HepG2 (cell line): ENCODE measurements around the gene DSN1. TPM values are rescaled to one million over a fixed set of nuclear protein-coding genes. Genes with fewer than 3 reads are reported as not detected.

ENCODE experiments used
- AHR ChIP-seq: IDR thresholded peaks from 2 replicates; pipeline ENCODE4 v1.6.1; 2018; ENCODE audit warnings: missing genetic modification reagents, missing compliant biosample characterization
- ARNT2 ChIP-seq: sonication (generic); formaldehyde crosslinking; IDR thresholded peaks from 2 replicates; pipeline ENCODE4 v1.8.0; 2022; ENCODE audit warnings: mild to moderate bottlenecking, low read depth, missing genetic modification reagents, moderate library complexity
- EZH2 ChIP-seq: conservative IDR thresholded peaks from 2 replicates; pipeline ENCODE4 v1.6.1; 2012; ENCODE audit warnings: mild to moderate bottlenecking, low read depth, low read length, moderate library complexity
- HNRNPLL ChIP-seq: fragments of 200-400 bp; formaldehyde crosslinking; IDR thresholded peaks from 2 replicates; pipeline ENCODE4 v1.6.1; 2017; ENCODE audit warnings: mild to moderate bottlenecking, low read depth, low read length; ENCODE audit not compliant: poor library complexity, severe bottlenecking
- KDM5A ChIP-seq: fragments of 200-600 bp; sonication (generic); IDR thresholded peaks from 2 replicates; pipeline ENCODE4 v1.7.0; 2018; ENCODE audit warnings: antibody characterized with exemption, mild to moderate bottlenecking, low read length, borderline replicate concordance
- KLF15 ChIP-seq: sonication (generic); formaldehyde crosslinking; IDR thresholded peaks from 2 replicates; pipeline ENCODE4 v1.8.1; 2023; ENCODE audit warnings: borderline replicate concordance, mild to moderate bottlenecking, inconsistent platforms, missing genetic modification reagents, mixed read lengths
- NCOA1 ChIP-seq: sonication (generic); formaldehyde crosslinking; IDR thresholded peaks from 2 replicates; pipeline ENCODE4 v1.9.0; 2021; ENCODE audit warnings: missing genetic modification reagents
- PLSCR1 ChIP-seq: sonication (generic); formaldehyde crosslinking; IDR thresholded peaks from 2 replicates; pipeline ENCODE4 v1.5.0; 2020; ENCODE audit warnings: missing genetic modification reagents, mild to moderate bottlenecking, borderline replicate concordance
- ZBTB49 ChIP-seq: sonication (generic); formaldehyde crosslinking; IDR thresholded peaks from 2 replicates; pipeline ENCODE4 v1.4.0; 2020; ENCODE audit warnings: missing genetic modification reagents, borderline replicate concordance
- ZNF44 ChIP-seq: sonication (generic); formaldehyde crosslinking; IDR thresholded peaks from 2 replicates; pipeline ENCODE4 v1.5.1; 2020; ENCODE audit warnings: mild to moderate bottlenecking, missing genetic modification reagents
- ZNF557 ChIP-seq: sonication (generic); formaldehyde crosslinking; IDR thresholded peaks from 2 replicates; pipeline ENCODE4 v1.4.0; 2020; ENCODE audit warnings: missing genetic modification reagents
- ZNF670 ChIP-seq: sonication (generic); formaldehyde crosslinking; IDR thresholded peaks from 2 replicates; pipeline ENCODE4 v1.8.0; 2022; ENCODE audit warnings: mild to moderate bottlenecking, missing genetic modification reagents, borderline replicate concordance
- polyA plus RNA-seq, 8 experiments: library from polyadenylated mRNA; depleted of rRNA in 3 of 8; stranded (reverse) in 7 of 8; unstranded in 1 of 8; fragments of >200 nt; fragmentation: Illumina TruSeq in 4 of 8; extraction: Trizol in 4 of 8; gene quantifications; 2 replicates each; pipeline versions ENCODE4 v1.2.1 to v1.2.3, GENCODE V29; 2011 to 2016; ENCODE audit warnings: low read depth in 4 of 8, missing spikeins in 1 of 8, mixed read lengths in 1 of 8; ENCODE audit not compliant: insufficient read depth in 1 of 8
- total RNA-seq, 5 experiments: library from RNA; depleted of rRNA; stranded (reverse); fragments of >200 nt; fragmentation: Illumina TruSeq; extraction: Trizol; gene quantifications; 2 replicates each; pipeline ENCODE4 v1.2.3, GENCODE V29; 2016; ENCODE audit warnings: low read depth in 1 of 5
- TF ChIP-seq, protein P1 (sequence below): sonication (generic); formaldehyde crosslinking; IDR thresholded peaks from 2 replicates; pipeline ENCODE4 v1.5.0; 2020; ENCODE audit warnings: missing genetic modification reagents
- TF ChIP-seq, protein P2 (sequence below): sonication (generic); formaldehyde crosslinking; IDR thresholded peaks from 2 replicates; pipeline ENCODE4 v1.5.1; 2020; ENCODE audit warnings: missing genetic modification reagents, mild to moderate bottlenecking, borderline replicate concordance
- TF ChIP-seq, protein P3 (sequence below), 2 experiments: IDR thresholded peaks; 2 replicates each; pipeline ENCODE4 v1.6.1; 2011 to 2012; ENCODE audit warnings: low read length in 2 of 2, borderline replicate concordance in 1 of 2, low read depth in 1 of 2, mild to moderate bottlenecking in 1 of 2, moderate library complexity in 1 of 2

Gene DSN1
- total and polyA plus RNA-seq, 2 of the 13 experiments (the other 11 are each of a cell fraction or from before 2014, with no cell fraction given): 18.7 to 53.7 TPM

- TF ChIP-seq ARNT2 (peak; percentile 94), NCOA1 (CRISPR knock-in tag) (peak; percentile 51), KDM5A (peak; percentile 86; the same call in 1 of the 2 replicates), ZNF670 (CRISPR knock-in tag) (peak; percentile 83; the same call in 1 of the 2 replicates), KLF15 (no peak; the same call in 1 of the 2 replicates), PLSCR1 (CRISPR knock-in tag) (no peak), ZNF557 (CRISPR knock-in tag) (peak; percentile 76), HNRNPLL (peak; percentile 91), ZNF44 (CRISPR knock-in tag) (no peak; the same call in 1 of the 2 replicates), ZBTB49 (0 out of 2 replicates have a peak, but pooled peaks have one; percentile 56), AHR (CRISPR knock-in tag) (peak; percentile 89; the same call in 1 of the 2 replicates), EZH2 (no peak)
- TF ChIP-seq, protein P1, sequence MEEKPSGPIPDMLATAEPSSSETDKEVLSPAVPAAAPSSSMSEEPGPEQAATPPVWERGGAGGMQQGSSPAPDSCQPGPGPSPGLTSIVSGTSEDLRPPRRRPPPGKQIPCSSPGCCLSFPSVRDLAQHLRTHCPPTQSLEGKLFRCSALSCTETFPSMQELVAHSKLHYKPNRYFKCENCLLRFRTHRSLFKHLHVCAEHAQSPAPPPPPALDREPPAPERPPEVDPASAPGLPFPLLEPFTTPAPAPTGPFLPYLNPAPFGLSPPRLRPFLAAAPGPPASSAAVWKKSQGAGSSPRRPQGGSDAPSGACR (CRISPR knock-in tag): peak; percentile 91
- TF ChIP-seq, protein P2, sequence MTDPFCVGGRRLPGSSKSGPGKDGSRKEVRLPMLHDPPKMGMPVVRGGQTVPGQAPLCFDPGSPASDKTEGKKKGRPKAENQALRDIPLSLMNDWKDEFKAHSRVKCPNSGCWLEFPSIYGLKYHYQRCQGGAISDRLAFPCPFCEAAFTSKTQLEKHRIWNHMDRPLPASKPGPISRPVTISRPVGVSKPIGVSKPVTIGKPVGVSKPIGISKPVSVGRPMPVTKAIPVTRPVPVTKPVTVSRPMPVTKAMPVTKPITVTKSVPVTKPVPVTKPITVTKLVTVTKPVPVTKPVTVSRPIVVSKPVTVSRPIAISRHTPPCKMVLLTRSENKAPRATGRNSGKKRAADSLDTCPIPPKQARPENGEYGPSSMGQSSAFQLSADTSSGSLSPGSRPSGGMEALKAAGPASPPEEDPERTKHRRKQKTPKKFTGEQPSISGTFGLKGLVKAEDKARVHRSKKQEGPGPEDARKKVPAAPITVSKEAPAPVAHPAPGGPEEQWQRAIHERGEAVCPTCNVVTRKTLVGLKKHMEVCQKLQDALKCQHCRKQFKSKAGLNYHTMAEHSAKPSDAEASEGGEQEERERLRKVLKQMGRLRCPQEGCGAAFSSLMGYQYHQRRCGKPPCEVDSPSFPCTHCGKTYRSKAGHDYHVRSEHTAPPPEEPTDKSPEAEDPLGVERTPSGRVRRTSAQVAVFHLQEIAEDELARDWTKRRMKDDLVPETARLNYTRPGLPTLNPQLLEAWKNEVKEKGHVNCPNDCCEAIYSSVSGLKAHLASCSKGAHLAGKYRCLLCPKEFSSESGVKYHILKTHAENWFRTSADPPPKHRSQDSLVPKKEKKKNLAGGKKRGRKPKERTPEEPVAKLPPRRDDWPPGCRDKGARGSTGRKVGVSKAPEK (CRISPR knock-in tag): no peak
- TF ChIP-seq, protein P3, sequence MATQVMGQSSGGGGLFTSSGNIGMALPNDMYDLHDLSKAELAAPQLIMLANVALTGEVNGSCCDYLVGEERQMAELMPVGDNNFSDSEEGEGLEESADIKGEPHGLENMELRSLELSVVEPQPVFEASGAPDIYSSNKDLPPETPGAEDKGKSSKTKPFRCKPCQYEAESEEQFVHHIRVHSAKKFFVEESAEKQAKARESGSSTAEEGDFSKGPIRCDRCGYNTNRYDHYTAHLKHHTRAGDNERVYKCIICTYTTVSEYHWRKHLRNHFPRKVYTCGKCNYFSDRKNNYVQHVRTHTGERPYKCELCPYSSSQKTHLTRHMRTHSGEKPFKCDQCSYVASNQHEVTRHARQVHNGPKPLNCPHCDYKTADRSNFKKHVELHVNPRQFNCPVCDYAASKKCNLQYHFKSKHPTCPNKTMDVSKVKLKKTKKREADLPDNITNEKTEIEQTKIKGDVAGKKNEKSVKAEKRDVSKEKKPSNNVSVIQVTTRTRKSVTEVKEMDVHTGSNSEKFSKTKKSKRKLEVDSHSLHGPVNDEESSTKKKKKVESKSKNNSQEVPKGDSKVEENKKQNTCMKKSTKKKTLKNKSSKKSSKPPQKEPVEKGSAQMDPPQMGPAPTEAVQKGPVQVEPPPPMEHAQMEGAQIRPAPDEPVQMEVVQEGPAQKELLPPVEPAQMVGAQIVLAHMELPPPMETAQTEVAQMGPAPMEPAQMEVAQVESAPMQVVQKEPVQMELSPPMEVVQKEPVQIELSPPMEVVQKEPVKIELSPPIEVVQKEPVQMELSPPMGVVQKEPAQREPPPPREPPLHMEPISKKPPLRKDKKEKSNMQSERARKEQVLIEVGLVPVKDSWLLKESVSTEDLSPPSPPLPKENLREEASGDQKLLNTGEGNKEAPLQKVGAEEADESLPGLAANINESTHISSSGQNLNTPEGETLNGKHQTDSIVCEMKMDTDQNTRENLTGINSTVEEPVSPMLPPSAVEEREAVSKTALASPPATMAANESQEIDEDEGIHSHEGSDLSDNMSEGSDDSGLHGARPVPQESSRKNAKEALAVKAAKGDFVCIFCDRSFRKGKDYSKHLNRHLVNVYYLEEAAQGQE (IDR thresholded peaks at IDR 0.05; ENCODE audit: borderline replicate concordance in 1 of 2, low read depth in 1 of 2, low read length in 2 of 2): peak in 1 of 2 experiments; percentile 64; a peak in 2 of 4 replicates
These were observed at the start of gene DSN1 (continued) for GRCh38 chr20:36773597-36774390.
